SK-N-MC (cell line): Measurements from ENCODE around the gene SLC4A1.

ENCODE experiments used
- FOXP2 ChIP-seq: optimal IDR thresholded peaks from 2 replicates; pipeline ENCODE3; 2011; ENCODE audit warnings: mild to moderate bottlenecking, moderate library complexity; ENCODE audit not compliant: insufficient read depth; ENCODE audit errors: extremely low read length, control extremely low read depth
- POLR2AphosphoS5 ChIP-seq: IDR thresholded peaks from 2 replicates; pipeline ENCODE4 v1.6.1; 2012; ENCODE audit warnings: mild to moderate bottlenecking, low read depth, low read length, borderline replicate concordance

DNA sequence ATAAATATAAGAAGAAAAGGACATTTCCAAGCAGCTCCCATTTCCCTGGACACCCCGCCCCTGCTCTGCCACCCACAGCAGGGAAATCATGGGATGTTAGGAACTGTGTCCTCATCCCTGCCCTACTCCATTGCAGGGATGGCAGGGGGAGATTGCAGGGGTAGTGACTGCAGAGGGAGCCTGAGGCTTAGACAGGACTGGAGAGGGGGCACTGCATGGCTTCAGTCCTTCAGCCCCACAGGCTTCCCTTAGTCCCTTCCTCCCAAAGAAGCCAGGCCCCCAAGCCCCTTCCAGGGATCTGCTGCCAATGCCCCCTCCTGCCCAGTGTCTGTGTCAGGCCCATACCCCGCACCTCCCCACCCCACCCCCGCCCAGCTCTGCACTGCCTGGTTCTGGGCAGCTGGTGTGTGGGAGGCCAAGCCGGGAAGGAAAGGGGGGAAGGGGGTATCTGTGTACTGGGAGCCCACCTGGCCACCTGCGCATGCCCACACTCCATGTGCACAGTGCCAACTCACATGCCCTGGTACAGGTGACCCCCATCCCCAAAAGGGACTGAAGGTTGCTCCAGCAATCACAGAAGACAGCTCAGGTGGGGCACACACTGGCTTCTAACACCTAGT lies 43.7 kb upstream of the SLC4A1 start:
- TF ChIP-seq FOXP2 = no peak
- TF ChIP-seq POLR2AphosphoS5 = no peak
